HG02885 (cell line): ENCODE measurements around the gene SEMA4D.

ENCODE experiments used
- ATAC-seq: cut with Tn5 transposase; IDR thresholded peaks from one replicate; pipeline ENCODE4 v1.9.1; 2021; ENCODE audit warnings: mild to moderate bottlenecking; ENCODE audit not compliant: unreplicated experiment, poor library complexity

Gene SEMA4D

DNA sequence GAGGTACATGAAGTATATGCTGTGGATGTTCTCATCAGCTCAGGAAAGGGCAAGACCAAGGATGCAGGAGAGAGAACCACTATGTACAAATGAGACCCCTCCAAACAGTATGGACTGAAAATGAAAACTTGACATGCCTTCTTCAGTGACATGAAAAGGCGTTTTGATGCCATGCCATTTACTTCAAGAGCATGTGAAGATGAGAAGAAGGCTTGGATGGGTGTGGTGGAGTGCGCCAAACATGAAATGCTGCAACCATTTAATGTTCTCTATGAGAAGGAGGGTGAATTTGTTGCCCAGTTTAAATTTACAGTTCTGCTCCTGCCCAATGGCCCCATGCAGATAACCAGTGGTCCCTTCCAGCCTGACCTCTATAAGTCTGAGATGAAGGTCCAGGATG, 47.7 kb downstream of the SEMA4D start:
- ATAC-seq: no peak

DNA sequence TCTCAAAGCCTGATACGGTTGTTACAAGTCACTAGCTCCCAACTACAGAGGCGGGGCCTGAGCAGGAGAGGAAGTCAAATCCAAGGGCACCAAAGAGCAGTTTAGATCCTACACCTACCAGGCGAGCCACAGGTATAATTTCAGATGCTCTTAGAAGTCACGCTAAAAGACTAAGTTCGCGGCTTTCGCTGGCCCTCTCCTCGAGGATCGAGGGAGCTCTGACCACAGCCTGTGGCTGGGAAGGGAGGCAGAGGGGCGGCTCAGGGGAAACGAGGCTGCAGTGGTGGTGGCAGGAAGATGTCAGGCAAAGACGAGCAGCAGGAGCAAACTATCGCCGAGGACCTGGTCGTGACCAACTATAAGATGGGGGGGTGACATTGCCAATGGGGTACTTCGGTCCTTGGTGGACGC, 48.6 kb downstream of the SEMA4D start:
- no peak for ATAC-seq

DNA sequence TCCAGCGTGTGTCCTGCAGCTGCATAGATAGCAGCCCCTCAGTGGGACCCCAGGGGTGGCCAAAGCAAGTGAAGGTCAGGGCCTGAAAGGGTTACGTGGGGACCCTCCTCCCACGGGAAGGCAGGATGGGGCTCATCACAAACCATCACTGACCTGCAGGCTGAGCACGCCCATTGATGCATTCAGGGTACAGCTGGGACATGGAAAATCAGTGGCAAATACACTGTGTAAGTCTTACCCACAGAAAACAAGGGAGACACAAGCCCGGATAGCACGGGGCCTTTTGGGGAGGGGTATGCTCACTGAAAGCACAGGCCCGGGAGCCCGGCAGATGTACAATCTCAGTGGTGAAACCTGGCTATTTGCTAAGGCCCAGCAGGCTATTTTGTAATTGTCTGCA, 49.1 kb downstream of the SEMA4D start:
- no peak for ATAC-seq

DNA sequence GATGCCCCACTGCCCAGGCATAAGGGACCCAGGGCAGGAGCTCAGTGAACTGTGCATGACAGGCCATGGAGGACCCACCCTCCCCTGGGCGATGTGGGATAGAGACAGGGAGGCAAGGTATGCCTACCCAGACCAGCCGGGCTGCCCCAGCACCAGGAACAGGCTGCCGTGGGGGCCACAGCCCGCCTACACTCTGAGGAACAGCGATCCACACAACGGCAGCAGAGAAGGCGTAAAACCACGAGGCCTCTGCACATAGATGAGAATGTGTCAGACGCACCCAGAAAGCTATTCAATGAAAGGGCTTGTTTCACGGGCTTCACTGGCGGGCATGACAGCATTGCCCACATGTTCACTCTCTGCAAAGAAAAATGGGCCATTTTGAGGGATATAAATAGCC, 49.5 kb downstream of the SEMA4D start:
- ATAC-seq: no peak

DNA sequence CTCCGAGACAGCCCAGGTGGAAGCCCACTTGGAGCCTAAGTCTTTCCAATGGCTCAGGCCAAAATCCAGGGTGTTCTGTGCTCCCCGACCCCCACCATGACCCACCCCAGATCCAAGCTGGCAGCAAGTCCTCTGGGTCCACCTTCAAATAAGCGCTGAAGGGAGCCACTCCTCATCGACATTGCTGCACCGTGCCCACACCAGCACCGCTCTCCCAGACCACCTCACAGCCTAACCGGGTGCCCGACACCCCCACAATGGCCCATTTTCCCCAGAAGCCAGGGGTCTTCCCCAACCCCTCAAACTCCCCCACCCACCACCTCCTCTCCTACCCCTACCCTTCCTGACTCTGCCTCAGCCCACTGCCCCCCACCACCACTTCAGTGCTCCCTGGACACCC, 50.5 kb downstream of the SEMA4D start:
- ATAC-seq: no peak

DNA sequence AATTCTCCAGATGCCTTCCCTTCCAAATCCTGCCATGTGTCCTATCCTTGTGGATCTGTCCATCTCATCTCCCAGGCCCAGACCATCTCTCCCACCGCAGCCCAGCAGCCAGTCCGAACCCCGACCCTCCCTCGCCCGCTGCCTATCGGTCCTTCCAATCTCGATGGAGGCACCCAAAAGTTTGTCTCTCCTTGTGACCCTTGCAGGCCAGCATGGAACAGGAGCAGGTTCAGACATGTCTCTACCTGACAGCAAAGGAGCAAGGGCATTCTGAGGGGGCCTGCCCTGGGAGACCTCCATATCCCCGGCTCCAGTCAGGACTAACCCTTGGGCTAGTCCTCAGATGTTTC, 51.0 kb downstream of the SEMA4D start:
- ATAC-seq: no peak

DNA sequence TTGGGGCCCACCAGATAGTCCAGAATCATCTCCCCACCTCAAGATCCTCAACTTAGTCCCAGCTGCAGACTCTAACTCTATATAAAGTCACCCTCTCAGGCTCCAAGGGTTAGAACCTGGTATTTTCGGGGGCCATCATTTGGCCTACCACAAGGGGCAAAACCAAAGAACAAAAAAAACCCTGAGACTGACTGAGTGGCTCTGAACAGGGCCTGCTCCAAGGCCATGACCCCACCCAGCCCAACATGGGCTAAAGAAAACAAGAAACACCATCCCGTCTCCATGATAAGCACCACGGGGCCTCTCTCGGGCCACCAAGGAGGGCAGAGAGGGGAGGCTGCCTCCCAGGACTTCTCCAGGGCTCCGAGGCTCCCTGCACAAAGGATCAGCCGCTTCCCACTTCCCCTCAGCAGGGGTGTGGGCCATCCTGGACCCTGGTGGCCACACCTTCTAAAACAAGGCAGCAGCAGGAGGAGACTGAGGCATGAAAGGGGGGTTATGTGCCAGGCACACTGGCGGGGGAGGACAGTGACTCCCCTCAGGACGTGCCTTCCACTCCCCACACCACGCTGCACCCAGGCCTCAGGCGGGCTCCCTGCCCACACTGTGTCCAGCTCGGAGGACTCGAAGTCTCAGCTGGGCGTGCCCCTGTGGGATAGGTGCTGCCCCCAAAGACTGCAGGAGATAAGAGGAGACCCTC, 51.5 kb downstream of the SEMA4D start:
- no peak for ATAC-seq

DNA sequence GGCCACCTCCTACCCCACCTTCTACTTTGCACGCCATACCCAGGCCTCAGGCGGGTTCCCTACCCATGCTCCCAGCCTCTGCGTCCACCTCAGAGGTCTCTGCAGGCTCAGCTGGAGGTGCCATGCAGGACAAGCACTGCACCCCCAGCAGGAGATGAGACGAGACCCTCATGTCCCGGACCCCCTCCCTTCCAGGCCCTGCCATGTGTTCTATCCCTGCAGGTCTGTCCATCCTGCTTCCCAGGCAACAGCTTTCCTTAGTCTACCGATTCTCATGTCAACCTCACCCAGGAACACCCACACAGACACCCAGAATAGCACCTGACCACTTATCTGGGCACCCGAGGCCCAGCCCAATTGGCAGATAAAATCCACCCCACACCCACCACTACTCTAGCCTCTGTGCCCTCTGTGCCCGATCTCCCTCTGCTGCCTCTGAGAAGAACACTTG, 52.1 kb downstream of the SEMA4D start:
- no peak for ATAC-seq

DNA sequence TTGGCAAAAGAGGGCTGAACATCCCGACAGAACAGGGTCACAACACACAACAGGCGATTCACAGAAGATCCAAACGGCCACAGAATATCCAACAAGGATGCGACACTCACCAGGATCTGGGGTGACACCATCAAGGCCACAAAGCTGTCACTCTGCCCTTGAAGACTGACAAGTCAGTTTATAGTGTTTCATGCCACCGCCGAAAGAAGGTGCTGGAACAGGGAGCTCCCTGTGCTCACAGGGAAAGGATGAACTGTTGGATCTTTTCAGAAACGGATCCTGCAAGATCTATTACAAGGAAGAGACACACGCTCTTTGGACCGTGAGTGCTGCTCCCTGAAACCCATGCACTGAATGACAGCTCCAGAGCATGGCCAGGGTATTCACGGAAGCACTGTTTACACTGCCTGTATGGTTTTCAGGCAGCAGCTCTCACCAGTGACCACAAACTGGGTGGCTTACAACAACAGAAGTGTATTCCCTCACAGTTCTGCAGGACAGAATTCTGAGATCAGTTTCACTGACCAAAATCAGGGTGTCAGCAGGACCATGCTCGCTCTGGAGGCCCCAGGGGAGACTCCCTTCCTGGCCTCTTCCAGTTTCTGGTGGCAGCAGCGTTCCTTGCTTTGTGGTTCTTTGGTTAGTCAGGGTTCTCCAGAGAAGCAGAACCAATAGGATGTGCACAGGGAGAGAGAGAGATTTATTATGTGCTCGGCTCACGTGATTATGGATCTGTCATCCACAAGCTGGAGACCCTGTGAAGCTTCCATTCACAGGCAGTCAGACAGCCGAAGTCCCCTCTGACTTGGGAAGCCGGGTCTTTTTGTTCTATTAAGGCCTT, 52.8 kb downstream of the SEMA4D start:
- no peak for ATAC-seq

DNA sequence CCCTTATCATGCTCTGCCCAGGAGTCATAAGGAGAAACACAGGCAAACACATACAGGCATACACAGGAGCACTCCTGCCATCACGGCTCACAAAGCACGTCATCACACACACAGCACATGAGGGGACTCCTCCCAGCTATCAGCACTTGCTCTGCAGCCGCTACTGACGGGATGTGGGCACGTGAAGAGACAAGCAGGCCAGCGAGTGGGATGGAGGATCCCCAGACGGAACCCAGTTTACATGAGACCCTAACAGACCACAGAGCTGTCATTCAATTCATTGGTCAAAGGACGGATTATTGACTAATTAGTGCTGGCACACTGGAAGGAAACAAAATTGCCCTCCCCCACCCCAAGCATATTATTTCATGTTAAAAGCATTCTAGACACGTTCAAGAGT, 53.6 kb downstream of the SEMA4D start:
- no peak for ATAC-seq

DNA sequence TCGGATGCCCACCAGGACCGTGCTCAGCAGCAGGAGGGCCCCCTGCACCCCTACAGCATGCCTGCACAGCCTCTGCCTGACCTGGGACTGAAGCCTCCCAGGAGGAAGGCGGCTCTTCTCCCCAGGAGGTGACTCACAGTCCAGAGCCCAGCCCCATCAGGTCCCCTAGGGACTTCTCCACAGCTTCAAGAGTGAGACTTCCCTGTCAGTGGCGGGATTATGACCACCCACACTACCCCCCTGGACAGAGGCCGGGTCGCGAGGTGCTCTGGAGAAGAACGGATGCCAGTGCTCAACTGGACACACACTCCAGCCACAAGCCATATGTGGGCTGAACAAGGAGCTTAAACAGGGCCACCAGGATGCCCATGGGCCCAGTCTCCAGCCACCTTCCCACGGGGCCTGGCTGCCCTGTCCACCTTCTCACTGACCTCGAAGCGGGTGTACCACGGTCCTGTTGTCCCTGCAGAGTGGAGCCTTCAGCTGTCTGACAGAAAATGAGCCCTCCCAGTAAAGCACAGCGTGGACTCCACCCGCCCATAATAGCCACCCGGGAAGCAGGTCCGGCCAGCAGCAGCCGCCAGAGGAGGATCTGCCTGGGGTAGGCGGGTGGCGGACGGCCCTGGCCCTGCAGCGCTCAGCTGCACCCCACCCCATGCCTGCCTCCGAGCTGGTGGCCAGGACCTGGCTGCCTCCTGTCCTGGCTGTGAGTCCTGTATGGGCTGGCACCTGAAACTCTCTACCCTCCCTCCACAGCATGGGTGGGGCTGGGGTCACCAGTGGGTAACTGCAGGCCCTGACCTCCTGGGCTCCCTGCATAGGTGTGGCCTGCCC, 54.7 kb downstream of the SEMA4D start:
- ATAC-seq: peak; percentile 49

DNA sequence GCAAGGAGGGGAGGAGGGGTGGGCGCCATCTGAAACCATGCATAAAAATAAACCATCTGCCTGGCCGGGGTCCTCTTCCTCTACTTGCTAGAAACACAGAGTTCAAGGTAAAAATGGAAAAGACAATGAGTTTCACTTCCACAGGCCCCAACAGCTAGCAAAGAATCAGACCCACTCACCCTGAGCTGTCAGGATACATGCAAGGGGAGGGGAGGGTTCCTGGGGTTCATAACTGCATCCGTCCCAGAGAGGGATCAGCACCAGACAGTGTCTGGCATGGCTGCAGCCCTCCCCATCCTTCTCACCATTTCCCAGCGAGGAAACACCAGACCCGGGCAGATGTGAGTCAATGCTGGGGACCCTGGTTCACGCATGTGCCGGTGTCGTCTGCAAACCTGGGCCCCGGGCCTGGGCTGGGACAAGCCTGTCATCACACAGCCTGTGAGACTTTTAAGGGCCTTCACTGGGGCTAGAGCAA, 55.4 kb downstream of the SEMA4D start:
- ATAC-seq: peak; percentile 36

DNA sequence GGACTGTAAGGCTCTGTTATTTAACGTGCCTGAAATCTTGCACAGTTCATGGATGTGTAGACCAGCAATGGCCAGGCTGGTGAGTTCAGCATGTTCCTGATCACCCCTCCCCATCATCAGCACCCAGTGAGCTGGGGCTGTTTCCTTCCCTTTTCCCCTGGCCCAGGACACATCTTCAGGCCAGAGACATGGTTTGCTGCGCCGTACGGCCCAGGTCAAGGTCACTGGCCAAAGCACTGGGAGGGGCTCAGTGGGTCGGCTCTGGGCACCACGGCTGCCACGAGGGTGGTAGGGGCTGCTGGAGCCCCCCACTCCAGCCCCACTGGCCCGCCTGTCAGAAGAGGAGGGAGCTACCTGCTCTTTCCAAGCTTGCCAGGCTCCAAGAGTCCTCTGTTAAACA, 55.9 kb downstream of the SEMA4D start:
- no peak for ATAC-seq

DNA sequence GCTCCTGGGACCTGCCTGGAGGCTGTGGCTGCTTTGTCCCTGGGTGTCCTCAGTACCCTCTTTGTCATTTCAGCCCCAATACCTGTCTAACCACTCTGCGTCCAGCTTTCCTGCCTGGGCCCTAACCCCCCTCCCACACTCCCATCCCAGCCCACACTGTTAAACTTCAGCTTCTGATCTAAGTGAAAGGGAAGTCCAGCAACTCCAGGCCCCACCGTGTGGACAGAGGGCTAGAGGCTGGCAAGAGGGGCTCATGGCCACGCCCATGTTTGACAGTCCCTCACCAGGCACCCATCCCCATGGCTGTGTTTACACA, 56.3 kb downstream of the SEMA4D start:
- no peak for ATAC-seq

DNA sequence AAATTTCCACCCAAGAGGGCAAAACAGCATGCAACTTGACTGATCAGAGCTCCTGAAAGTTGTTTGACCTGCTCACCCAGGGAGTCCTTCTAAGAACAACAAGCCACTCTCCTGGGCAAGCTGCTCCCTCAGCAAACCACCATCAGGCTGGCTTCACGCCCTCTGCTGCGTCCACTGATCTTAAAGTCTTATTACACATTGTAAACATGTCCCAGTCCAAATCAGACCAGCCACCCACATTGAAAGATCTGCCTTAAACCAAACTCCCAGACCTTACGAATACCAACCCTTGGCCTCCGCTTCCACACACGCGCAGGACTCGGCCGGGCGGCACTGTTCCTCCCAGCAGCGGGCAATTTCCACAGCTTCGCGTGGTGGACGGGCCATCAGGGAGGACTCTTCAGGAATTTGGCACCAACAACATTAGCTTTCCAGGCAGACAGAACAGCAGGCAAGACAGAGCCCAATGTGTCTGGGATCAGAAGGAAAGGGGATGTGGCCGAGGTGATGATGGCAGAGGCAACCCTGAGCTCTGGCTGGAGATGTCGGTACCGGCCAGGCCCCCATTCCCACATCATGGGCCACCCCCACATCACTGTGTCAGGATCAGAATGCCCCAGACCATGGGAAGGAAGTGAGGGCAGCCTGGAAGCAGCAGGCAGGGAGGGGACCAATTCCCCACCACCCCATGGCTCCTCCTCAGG, 56.8 kb downstream of the SEMA4D start:
- no peak for ATAC-seq

DNA sequence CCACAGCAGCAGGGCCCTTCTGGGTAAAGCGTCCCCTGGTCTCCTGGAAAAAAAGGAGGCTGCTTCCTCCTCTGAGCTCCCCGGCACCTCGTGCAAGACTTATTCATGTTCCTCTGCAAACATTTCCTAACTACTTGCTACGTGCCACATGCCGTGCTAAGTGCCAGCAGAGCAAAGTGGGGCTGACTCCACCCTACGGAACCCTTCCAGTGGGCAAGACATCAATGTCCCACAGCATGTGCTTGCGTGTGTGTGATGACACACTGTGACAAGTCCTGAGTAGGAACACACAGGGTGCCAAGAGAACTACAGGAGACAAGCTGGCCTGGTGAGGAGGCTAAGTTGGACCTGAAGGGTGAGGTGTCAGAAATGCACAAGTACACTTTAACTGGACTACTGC, 57.4 kb downstream of the SEMA4D start:
- no peak for ATAC-seq

DNA sequence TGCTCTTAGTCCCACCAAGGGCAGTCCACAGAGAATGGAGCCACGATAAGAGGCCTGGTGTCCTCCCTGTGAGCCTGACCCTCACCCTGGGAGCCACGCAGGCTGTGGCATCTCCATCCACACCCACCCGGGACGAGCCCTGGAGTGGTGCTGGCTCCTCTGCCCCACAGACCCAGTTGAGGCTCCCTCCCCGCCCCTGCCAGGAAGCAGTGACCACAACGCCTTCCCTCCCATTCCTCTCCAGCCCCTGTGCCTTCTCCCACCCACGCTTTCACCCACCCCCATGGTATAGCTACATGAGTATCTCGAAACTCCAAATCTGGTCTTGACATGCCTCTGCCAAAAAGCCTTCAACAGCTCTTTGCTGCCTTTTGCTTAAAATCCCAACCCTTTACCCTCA, 57.9 kb downstream of the SEMA4D start:
- ATAC-seq: no peak

DNA sequence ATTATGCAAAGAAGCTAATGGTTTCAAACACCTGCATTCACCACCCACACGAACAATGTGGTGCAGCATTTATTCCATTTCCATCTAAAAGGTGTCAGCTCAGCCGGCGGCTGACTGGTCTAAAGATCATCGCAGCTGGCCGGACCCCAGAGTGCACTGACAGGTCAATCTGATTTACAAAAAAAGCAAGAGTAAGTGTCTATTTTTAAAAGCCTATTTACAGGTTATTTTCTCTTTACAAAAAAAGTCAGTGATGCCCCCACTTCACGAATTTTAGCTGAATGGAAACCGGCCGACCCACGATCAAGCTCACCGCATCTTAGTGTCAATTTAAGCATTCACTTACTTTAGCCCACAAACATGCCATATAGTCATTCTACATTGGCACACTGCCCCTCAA, 58.3 kb downstream of the SEMA4D start:
- ATAC-seq: no peak

DNA sequence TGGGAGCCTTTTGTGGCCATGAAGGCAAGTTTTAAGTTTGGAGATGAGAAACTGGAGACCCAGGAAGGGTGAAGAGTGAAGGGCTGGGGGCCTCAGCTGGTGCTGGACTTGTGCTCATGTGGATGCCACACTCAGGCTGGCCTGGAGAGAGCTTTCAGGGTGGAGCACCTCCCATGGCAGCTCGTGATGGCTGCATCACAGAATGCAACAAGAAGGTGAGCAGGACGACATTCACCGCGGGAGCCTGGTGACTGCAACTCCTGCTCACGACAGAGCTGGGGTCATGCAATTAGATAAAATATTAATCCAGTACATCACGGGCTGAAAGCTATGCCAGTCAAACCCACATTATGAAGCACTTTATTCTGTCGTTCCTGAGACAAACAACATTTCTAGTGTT, 59.7 kb downstream of the SEMA4D start:
- ATAC-seq: no peak

DNA sequence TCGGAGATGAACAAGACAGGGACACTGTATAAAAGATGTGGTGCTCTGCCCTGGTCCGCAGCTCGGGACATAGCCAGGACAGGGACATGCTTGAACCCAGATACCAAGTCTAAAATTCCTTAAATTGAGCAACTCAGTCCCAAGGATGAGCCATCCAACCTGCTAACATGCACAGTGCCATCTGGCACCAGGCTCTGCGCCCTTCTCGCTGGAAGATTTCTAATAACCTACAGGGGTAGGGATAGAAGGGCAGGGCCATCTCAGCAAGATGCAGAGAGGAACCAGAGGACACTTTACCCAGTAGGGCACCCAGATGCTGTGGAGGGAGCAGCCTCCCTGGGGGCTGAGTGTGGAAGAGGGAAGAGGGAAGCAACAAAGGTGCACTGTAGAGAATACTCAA, 60.1 kb downstream of the SEMA4D start:
- ATAC-seq: no peak
